ENCODE results near the gene KMT2C. TPM values are rescaled to one million over a fixed set of nuclear protein-coding genes. Genes with fewer than 3 reads are reported as not detected.

The KMT2C gene
- total RNA-seq, 3 donors from 2014 or later, result 73.6 to 112 (median 85.5) TPM

DNA sequence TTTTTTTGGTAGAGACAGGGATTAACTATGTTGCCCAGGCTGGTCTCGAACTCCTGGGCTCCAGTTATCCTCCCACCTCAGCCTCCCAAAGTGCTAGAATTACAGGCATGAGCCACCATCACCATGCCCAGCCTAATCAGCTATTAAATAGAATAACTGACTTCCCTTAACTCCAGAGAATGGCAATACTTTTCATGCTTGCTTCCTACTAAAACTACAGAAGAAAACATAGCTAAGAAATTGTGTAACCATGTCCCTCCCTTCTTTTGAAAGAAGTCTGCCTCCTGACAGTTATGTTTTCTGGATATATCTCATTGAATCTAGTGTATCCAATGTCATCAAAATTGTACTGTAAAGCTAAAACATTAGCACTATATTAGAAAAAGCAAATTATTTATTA, 95.6 kb downstream of the KMT2C start:
- Histone ChIP-seq H3K9me3 (no peaks in the 10 kb centered on the region), H3K4me3 (no peak overlapping the region), H3K27me3 (no peaks in the 10 kb centered on the region), H3K36me3 (no peaks in the 10 kb centered on the region), H3K27ac (no peak overlapping the region), H3K4me1 (peaks cover 0 to 5% of the 10 kb centered on the region in 2 donors)
- intact Hi-C loops (cut with DNase I; ENCODE audit: low total_unique reads), result no loop called here
- no peak for DNase-seq (ENCODE audit: low spot score in 2 of 2)
- TF ChIP-seq POLR2AphosphoS5 (IDR thresholded peaks at IDR 0.05), result no peak

DNA sequence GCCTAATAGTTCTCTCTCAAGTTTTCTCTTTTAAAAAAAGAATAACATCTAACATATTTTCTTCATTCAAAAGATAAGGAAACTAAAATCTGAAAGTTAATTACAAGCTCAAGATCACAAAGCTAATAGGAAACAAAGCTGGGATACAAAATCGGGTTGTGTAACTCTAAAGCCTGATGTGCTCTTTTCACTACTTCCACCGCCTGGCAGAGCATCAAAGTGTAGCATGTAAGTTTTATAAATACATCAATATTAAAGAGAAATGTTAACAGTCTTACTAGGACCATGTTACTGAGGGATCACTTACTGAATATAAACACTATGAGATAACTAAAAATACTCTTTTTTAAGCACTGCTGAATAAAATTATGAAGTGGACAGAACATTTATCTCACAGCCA, 97.2 kb downstream of the KMT2C start:
- Histone ChIP-seq H3K9me3 (no peaks in the 10 kb centered on the region), H3K4me1 (peaks cover 0 to 5% of the 10 kb centered on the region in 2 donors), H3K27me3 (no peaks in the 10 kb centered on the region), H3K4me3 (no peak overlapping the region), H3K36me3 (no peaks in the 10 kb centered on the region), H3K27ac (no peak overlapping the region)
- TF ChIP-seq, protein P1, sequence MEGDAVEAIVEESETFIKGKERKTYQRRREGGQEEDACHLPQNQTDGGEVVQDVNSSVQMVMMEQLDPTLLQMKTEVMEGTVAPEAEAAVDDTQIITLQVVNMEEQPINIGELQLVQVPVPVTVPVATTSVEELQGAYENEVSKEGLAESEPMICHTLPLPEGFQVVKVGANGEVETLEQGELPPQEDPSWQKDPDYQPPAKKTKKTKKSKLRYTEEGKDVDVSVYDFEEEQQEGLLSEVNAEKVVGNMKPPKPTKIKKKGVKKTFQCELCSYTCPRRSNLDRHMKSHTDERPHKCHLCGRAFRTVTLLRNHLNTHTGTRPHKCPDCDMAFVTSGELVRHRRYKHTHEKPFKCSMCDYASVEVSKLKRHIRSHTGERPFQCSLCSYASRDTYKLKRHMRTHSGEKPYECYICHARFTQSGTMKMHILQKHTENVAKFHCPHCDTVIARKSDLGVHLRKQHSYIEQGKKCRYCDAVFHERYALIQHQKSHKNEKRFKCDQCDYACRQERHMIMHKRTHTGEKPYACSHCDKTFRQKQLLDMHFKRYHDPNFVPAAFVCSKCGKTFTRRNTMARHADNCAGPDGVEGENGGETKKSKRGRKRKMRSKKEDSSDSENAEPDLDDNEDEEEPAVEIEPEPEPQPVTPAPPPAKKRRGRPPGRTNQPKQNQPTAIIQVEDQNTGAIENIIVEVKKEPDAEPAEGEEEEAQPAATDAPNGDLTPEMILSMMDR (IDR thresholded peaks at IDR 0.05), result no peak
- TF ChIP-seq POLR2A (IDR thresholded peaks at IDR 0.05) (no peak), POLR2AphosphoS5 (IDR thresholded peaks at IDR 0.05) (no peak)
- intact Hi-C loops (cut with DNase I; ENCODE audit: low total_unique reads), result no loop called here
- no peak for DNase-seq (ENCODE audit: low spot score in 2 of 2)

DNA sequence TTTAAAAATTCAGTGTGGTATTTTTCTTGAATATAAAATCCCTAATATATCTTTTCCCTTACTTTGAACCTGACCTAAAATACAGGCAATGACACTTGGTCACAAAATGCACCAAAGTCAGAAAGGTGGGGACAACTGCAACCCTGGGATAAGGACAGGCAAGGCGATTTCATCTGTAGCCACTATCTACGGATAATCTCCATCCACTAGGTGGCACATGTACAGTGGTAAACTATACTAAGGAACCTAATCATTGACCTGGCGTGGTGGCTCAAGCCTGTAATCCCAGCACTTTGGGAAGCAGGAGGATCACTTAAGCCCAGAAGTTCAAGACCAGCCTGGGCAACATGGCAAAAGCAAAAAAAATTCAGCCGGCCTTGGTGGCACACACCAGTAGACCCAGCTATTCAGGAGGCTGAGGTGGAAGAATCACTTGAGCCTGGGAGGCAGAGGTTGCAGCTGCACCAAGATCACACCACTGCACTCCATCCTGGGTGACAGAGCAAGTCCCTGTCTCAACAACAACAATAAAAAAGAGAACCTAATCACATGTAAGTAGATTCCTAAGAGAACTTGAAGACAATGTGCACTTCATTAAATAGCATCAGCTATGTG, 98.9 kb downstream of the KMT2C start:
- TF ChIP-seq POLR2AphosphoS5 (IDR thresholded peaks at IDR 0.05) (no peak), POLR2A (IDR thresholded peaks at IDR 0.05) (no peak)
- TF ChIP-seq, protein P1 (IDR thresholded peaks at IDR 0.05), result peak in 1 of 3 donors; percentile 59
- no peak for DNase-seq (ENCODE audit: low spot score in 2 of 2)
- H3K4me1 ChIP-seq, result peaks cover 0 to 5% of the 10 kb centered on the region in 2 donors
- H3K27ac ChIP-seq, result no peak overlapping the region
- no peak overlapping the region for H3K4me3 ChIP-seq
- H3K36me3 ChIP-seq, result no peaks in the 10 kb centered on the region
- intact Hi-C loops (cut with DNase I; ENCODE audit: low total_unique reads), result no loop called here
- no peaks in the 10 kb centered on the region for H3K9me3 ChIP-seq
- no peaks in the 10 kb centered on the region for H3K27me3 ChIP-seq

DNA sequence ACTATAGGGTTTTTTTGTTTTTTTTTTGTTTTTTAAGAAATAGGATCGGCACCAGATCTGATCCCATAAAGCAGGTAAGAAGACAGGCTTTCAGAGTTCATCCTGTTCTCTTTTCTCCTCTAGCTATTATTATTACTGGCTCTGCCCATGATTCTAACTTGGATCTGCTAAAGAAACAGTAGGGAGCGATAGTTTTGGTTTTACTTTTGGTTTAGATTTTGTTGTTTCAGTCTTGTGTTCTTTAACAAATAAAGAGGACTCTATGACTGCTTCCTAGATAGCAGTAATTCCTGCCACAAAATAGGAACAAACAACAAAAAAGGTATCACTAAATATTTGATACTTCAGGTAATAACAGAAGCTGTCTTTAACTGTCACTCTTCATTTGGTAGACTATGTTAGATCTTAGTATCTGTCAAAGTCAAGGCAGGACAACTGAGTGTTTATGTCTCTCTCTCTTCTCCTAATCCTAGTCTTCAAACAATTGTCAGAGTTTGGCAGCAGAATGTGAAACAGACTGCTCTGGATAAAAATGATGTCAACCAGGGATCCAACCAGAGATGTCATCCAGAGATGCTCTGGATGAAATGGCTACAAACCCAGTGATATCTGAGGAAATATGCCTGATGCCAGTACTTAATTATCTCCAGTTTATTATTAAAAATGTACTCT, 99.8 kb downstream of the KMT2C start:
- no peaks in the 10 kb centered on the region for H3K27me3 ChIP-seq
- H3K36me3 ChIP-seq, result no peaks in the 10 kb centered on the region
- no peaks in the 10 kb centered on the region for H3K4me1 ChIP-seq
- TF ChIP-seq POLR2AphosphoS5 (IDR thresholded peaks at IDR 0.05) (no peak), POLR2A (IDR thresholded peaks at IDR 0.05) (no peak)
- TF ChIP-seq, protein P1 (IDR thresholded peaks at IDR 0.05), result no peak
- no peaks in the 10 kb centered on the region for H3K9me3 ChIP-seq
- peak overlapping the region in 1 of 3 donors; percentile 22 for H3K4me3 ChIP-seq
- DNase-seq (ENCODE audit: low spot score in 2 of 2), result no peak
- H3K27ac ChIP-seq, result no peak overlapping the region
- intact Hi-C loops (cut with DNase I; ENCODE audit: low total_unique reads), result no loop called here

DNA sequence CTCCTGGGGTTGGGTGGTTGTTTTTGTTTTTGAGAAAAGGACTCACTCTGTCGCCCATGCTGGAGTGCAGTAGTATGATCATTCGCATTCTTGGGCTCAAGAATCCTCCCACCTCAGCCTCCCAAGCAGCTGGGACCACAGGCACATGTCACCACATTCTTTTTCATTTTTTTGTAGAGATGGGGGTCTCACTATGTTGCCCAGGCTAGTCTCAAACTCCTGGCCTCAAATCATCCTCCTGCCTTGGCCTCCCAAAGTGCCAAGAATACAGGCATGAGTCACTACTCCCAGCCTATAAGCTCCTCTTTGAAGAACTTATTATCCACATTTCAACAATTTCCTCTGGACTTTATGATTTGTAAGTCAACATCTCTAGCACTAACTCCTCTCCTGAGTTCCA, 102.7 kb downstream of the KMT2C start:
- Histone ChIP-seq H3K27ac (no peak overlapping the region), H3K9me3 (no peaks in the 10 kb centered on the region), H3K4me3 (no peak overlapping the region), H3K36me3 (no peaks in the 10 kb centered on the region), H3K4me1 (no peaks in the 10 kb centered on the region), H3K27me3 (no peaks in the 10 kb centered on the region)
- TF ChIP-seq, protein P1 (IDR thresholded peaks at IDR 0.05), result no peak
- TF ChIP-seq POLR2AphosphoS5 (IDR thresholded peaks at IDR 0.05) (no peak), POLR2A (IDR thresholded peaks at IDR 0.05) (no peak)
- intact Hi-C loops (cut with DNase I; ENCODE audit: low total_unique reads), result no loop called here
- DNase-seq (ENCODE audit: low spot score in 2 of 2), result no peak
